ENCODE results near the gene LPIN1.

LPIN1 gene

GRCh38 chr2:11805024-11805423, 58.6 kb downstream of the LPIN1 start:
- Histone ChIP-seq H3K36me3 (peaks cover 56 to 80% (median 61%) of the 10 kb centered on the region in 3 donors), H3K4me3 (no peak overlapping the region), H3K27me3 (no peaks in the 10 kb centered on the region), H3K9me3 (no peaks in the 10 kb centered on the region), H3K27ac (no peak overlapping the region), H3K4me1 (no peaks in the 10 kb centered on the region)
- intact Hi-C loops (cut with DNase I; ENCODE audit: low total_unique reads): no loop called here
- DNase-seq: no peak
- TF ChIP-seq CTCF (IDR thresholded peaks at IDR 0.05): no peak

- H3K36me3 ChIP-seq: peaks cover 54 to 82% (median 61%) of the 10 kb centered on the region in 3 donors
- intact Hi-C loops (cut with DNase I; ENCODE audit: low total_unique reads): no loop called here
Observed at GRCh38 chr2:11805920-11806319, 59.5 kb downstream of the LPIN1 start.

GRCh38 chr2:11807156-11808015, 61.0 kb downstream of the LPIN1 start:
- no peak for TF ChIP-seq CTCF (IDR thresholded peaks at IDR 0.05)
- no peaks in the 10 kb centered on the region for H3K9me3 ChIP-seq
- H3K36me3 ChIP-seq: peaks cover 49 to 83% (median 56%) of the 10 kb centered on the region in 3 donors
- H3K27me3 ChIP-seq: no peaks in the 10 kb centered on the region
- intact Hi-C loops (cut with DNase I; ENCODE audit: low total_unique reads): no loop called here
- no peak for DNase-seq
- no peak overlapping the region for H3K27ac ChIP-seq
- H3K4me3 ChIP-seq: no peak overlapping the region
- H3K4me1 ChIP-seq: peaks cover 0 to 7% (median 0%) of the 10 kb centered on the region in 4 donors

More at GRCh38 chr2:11805920-11806319, 59.5 kb downstream of the LPIN1 start:
- peaks cover 0 to 5% (median 0%) of the 10 kb centered on the region in 4 donors for H3K4me1 ChIP-seq
- no peak overlapping the region for H3K27ac ChIP-seq
- TF ChIP-seq CTCF (IDR thresholded peaks at IDR 0.05): no peak
- H3K9me3 ChIP-seq: no peaks in the 10 kb centered on the region
- no peak for DNase-seq
- H3K4me3 ChIP-seq: no peak overlapping the region
- no peaks in the 10 kb centered on the region for H3K27me3 ChIP-seq

GRCh38 chr2:11808016-11808400, 61.6 kb downstream of the LPIN1 start:
- H3K36me3 ChIP-seq: peaks cover 43 to 83% (median 50%) of the 10 kb centered on the region in 3 donors

GRCh38 chr2:11809586-11810236, 63.3 kb downstream of the LPIN1 start:
- intact Hi-C loops (cut with DNase I; ENCODE audit: low total_unique reads): no loop called here
- DNase-seq: no peak
- no peak for TF ChIP-seq CTCF (IDR thresholded peaks at IDR 0.05)

More at GRCh38 chr2:11808016-11808400, 61.6 kb downstream of the LPIN1 start:
- DNase-seq: no peak
- no peaks in the 10 kb centered on the region for H3K27me3 ChIP-seq
- no peak overlapping the region for H3K27ac ChIP-seq
- H3K4me1 ChIP-seq: peaks cover 0 to 7% (median 0%) of the 10 kb centered on the region in 4 donors
- no peaks in the 10 kb centered on the region for H3K9me3 ChIP-seq
- no peak overlapping the region for H3K4me3 ChIP-seq
- no peak for TF ChIP-seq CTCF (IDR thresholded peaks at IDR 0.05)
- intact Hi-C loops (cut with DNase I; ENCODE audit: low total_unique reads): no loop called here

More at GRCh38 chr2:11809586-11810236, 63.3 kb downstream of the LPIN1 start:
- peaks cover 0 to 7% (median 0%) of the 10 kb centered on the region in 4 donors for H3K4me1 ChIP-seq
- no peak overlapping the region for H3K4me3 ChIP-seq
- peaks cover 29 to 76% (median 34%) of the 10 kb centered on the region in 3 donors for H3K36me3 ChIP-seq
- H3K9me3 ChIP-seq: no peaks in the 10 kb centered on the region
- no peak overlapping the region for H3K27ac ChIP-seq
- no peaks in the 10 kb centered on the region for H3K27me3 ChIP-seq

Data from tibial artery (tissue), 4 donors.